Raji (cell line): ENCODE measurements around the gene LY6G6D.

ENCODE experiments used
- POLR2A ChIP-seq: IDR thresholded peaks from 2 replicates; pipeline ENCODE4 v1.6.1; 2011; ENCODE audit warnings: low read depth, low read length, control low read depth; ENCODE audit not compliant: insufficient read depth

LY6G6D gene

GRCh38 chr6:31705931-31706330 lies 9.2 kb upstream of the LY6G6D start:
- TF ChIP-seq POLR2A, result no peak

GRCh38 chr6:31706599-31706998 lies 8.5 kb upstream of the LY6G6D start, which contains the start of gene LY6G6F:
Gene LY6G6F, plus strand, starts transcription at chr6:31706866. Its CDS starts 41 bp downstream, at chr6:31706907.
- TF ChIP-seq POLR2A, result no peak

- TF ChIP-seq POLR2A, result no peak
These were observed 7.4 kb upstream of the LY6G6D start for GRCh38 chr6:31707701-31708100.

- TF ChIP-seq POLR2A, result no peak
These were observed 6.9 kb upstream of the LY6G6D start for GRCh38 chr6:31708224-31708623.

- no peak for TF ChIP-seq POLR2A
These were observed 4.5 kb upstream of the LY6G6D start for GRCh38 chr6:31710523-31711219.

- TF ChIP-seq POLR2A, result no peak
These were observed 3.9 kb upstream of the LY6G6D start for GRCh38 chr6:31711233-31711632.

GRCh38 chr6:31712296-31712695 lies 2.9 kb upstream of the LY6G6D start:
- TF ChIP-seq POLR2A, result no peak

GRCh38 chr6:31713465-31713864 lies 1.7 kb upstream of the LY6G6D start:
- TF ChIP-seq POLR2A, result no peak

GRCh38 chr6:31713991-31714684 lies 1.0 kb upstream of the LY6G6D start:
- TF ChIP-seq POLR2A, result no peak

- no peak for TF ChIP-seq POLR2A
These were observed 2.5 kb downstream of the LY6G6D start for GRCh38 chr6:31717499-31718222.

- TF ChIP-seq POLR2A, result no peak
These were observed 3.1 kb downstream of the LY6G6D start for GRCh38 chr6:31718265-31718664.

- TF ChIP-seq POLR2A, result no peak
These were observed 3.9 kb downstream of the LY6G6D start for GRCh38 chr6:31719001-31719400.

- no peak for TF ChIP-seq POLR2A
These were observed 5.1 kb downstream of the LY6G6D start for GRCh38 chr6:31720196-31720770.

- no peak for TF ChIP-seq POLR2A
These were observed 6.3 kb downstream of the LY6G6D start, which contains the start of gene LY6G6C for GRCh38 chr6:31721351-31722020. Gene LY6G6C, minus strand, starts transcription at chr6:31721746. Its CDS starts 67 bp downstream, at chr6:31721679.

GRCh38 chr6:31722173-31722572 lies 7.0 kb downstream of the LY6G6D start:
- TF ChIP-seq POLR2A, result no peak

GRCh38 chr6:31723245-31723979 lies 8.3 kb downstream of the LY6G6D start, which contains the start of gene MPIG6B:
Gene MPIG6B, plus strand, starts transcription at chr6:31723373. Its CDS starts 11 bp downstream, at chr6:31723384.
- TF ChIP-seq POLR2A, result no peak
